ENCODE results near the gene FBXL12.
A peak's percentile ranks its signal among the peaks of the same experiment; 100 is the strongest.
"Not testable (repeated sequence)": the region's sequence is repeated elsewhere in the genome, so short reads cannot be mapped to it uniquely, and the experiment has no call there.

FBXL12 gene

DNA sequence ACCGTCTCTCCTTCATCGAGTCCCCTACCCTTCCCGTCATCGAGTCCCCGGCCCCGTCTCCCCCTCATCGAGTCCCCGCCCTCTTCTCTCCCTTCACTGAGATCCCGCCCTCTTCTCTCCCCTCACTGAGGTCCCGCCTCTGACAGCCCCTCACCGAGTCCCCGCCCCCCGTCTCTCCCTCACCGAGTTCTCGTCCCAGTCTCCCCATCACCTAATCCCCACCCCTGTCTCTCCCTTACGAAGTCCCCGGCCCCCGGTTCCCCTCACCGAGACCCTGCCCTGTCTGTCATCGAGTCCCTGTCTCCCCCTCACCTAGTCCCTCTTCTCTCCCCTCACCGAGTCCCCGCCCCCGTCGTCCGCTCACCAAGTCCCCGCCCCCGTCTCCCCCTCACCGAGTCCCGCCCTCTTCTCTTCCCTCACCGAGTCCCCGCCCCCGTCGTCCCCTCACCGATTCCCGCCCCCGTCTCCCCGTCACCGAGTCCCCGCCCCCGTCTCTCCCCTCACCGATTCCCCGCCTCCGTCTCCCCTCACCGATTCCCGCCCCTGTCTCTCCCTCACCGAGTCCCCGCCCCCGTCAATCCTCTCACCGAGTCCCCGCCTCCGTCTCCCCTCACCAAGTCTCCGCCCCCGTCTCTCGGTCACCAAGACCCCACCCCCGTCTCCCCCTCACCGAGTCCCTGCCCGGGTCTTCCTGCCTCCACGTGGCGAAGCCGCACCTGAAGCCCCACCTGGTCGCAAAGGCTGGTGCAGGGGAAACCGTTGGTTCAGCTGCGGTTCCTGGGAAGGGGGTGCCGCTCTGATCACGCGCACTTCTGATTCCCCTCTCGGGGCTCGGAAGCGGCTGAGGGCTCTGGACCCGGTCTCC, 26.4 kb downstream of the FBXL12 start:
- peak; percentile 76 for DNase-seq (ENCODE audit: low read depth)

DNA sequence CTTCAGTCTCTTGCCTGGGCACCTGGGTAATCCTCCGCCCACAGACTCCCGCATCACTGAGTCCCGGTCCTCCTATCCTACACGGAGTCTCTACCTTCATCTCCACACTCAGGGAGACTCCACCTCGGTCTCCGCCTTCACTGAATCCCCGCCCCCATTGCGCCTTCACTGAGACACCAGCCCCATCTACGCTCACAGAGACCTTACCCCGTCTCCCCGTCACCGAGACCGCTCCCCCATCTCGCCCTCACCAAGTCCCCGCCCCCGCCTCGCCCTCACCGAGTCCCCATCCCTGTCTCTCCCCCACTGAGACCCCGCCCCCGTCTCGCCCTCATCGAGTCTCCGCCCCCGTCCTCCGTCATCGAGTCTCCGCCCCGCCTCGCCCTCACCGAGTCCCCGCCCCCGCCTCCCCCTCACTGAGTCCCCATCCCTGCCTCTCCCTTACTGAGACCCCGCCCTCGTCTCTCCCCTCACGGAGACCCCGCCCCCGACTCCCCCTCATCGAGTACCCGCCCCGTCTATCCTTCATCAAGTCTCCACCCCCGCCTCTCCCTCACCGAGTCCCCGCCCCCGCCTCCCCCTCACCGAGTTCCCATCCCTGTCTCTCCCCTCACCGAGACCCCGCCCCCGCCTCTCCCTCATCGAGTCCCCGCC, 27.2 kb downstream of the FBXL12 start:
- peak; percentile 75 for DNase-seq (ENCODE audit: low read depth)

DNA sequence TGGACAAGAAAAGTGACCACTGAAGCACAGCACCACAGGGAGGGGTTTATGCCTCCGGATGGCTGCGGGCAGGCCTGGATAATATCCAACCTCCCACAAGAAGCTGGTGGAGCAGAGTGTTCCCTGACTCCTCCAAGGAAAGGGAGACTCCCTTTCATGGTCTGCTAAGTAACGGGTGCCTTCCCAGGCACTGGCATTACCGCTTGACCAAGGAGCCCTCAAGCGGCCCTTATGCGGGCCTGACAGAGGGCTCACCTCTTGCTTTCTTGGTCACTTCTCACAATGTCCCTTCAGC, 27.9 kb downstream of the FBXL12 start:
- not testable (repeated sequence) for DNase-seq (ENCODE audit: low read depth)

DNA sequence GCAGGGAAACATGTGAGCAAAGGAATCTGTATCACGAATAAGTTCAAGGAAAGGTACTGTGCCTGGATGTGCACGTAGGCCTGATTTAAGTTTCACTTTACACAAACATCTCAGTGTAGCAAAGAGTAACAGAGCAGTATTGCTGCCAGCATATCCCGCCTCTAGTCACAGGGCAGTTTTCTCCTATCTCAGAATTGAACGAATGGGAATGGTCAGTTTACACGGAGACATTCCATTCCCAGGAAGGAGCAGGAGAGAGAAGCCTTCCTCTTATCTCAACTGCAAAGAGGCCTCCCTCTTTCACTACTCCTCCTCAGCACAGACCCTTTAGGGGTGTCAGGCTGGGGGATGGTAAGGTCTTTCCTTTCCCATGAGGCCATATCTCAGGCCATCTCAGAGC, 29.3 kb downstream of the FBXL12 start:
- DNase-seq (ENCODE audit: low read depth): not testable (repeated sequence)

DNA sequence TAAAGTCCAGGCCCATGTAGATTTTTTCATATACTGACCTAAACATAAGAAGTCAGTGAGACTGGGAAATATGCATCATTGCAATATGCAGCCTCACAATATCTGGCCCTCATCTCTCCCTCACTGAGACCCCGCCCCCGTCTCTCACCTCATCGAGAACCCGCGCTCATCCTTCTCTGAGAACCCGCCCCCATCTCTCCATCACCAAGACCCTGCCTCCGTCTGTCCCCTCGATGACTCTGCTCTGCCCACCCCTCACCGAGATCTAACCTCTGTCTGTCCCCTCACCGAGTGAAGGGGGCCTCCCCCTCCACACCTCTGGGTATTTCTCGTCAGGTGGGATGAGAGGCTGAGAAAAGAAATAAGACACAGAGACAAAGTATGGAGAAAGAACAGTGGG, 29.8 kb downstream of the FBXL12 start:
- no peak for DNase-seq (ENCODE audit: low read depth)

DNA sequence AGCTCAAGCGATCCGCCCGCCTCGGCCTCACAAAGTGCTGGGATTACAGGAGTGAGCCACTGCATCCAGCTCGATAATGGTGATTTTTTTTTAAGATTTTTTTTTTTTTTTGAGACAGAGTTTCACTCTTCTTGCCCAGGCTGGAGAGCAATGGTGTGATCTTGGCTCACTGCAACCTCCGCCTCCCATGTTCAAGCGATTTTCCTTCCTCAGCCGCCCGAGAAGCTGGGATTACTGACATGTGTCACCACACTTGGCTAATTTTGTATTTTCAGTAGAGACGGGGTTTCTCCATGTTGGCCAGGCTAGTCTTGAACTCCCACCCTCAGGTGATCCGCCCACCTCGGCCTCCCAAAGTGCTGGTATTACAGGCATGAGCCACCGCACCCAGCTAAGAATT, 30.3 kb downstream of the FBXL12 start:
- not testable (repeated sequence) for DNase-seq (ENCODE audit: low read depth)

DNA sequence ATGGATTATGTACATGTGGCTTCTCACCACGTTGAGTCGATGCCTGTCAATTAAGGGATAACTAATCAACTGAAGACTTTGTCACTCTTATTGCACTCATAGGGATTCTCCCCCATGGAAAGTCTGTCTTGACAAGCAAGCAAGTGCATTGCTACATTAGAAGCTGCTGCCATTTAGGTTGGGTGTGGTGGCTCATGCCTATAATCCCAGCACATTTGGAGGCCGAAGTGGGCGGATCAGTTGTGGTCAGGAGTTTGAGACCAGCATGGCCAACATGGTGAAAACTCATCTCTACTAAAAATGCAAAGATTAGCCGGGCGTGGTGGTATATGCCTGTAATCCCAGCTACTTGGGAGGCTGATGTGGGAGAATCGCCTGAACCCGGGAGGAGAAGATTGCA, 32.1 kb downstream of the FBXL12 start:
- DNase-seq (ENCODE audit: low read depth): no peak

DNA sequence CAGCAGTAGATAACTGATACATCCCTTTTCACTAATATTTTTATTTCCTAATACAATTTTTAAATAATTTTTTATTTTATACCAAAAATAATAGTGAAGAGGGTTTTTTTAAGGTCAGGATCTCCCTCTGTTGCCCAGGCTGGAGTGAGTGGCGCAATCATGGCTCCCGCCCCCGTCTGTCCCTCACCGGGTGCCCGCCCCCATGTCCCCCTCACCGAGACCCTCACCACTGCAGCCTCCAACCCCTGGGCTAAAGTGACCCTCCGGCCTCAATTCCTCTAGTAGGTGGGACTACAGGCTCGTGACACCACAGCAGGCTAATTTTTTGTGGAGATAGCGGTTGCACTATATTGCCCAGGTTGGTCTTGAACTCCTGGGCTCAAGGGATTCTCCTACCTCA, 32.5 kb downstream of the FBXL12 start:
- DNase-seq (ENCODE audit: low read depth): no peak

DNA sequence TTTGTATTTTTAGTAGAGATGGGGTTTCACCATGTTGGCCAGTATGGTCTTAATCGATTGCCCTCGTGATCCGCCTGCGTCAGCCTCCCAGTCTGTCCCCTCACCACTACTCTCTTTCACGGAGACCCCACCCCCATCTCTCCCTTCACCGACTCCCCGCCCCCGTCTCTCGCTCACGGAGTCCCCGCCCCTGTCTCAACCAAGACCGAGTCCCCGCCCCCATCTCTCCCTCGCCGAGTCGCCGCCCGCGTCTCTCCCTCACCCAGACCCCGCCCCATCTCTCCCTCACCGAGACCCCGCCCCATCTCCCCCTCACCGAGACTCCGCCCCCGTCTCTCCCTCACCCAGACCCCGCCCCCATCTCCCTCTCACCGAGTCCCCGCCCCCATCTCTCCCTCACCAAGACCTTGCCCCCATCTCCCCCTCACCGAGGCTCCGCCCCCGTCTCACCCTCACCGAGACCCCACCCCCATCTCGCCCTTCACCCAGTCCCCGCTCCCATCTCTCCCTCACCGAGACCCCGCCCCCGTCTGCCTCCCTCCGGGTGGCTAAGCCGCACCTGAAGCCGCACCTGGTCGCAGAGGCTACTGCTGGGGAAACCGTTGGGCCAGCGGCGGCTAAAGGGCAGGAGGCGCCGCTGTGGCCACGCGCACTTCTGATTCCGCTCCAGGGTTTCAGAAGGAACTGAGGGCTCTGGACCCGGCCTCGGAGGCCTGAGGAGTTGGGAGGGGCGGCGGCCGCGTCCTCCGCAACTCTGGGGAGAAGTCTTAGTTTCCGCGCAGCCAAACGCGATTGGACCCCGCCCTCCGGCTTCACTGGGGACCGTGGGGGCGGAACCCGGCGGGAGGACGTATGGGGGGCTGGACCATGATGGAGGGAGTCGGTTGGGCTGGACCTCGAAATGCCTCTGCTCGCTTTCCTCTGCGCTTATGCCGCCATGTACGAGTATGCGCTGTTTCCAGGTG, 33.2 kb downstream of the FBXL12 start:
- DNase-seq (ENCODE audit: low read depth): peak; percentile 63

DNA sequence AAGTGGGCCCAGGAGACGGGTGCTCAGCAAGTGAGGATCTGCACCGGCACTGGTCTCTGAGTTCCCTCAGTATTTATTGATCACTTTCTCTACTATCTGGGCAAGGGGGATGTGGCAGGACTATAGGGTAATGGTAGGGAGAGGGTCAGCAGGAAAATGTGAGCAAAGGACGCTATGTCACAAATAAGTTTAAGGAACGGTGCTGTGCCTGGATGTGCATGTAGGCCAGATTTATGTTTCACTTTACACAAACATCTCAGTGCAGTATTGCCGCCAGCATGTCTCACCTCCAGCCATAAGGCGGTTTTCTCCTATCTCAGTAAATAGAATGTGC, 34.7 kb downstream of the FBXL12 start:
- not testable (repeated sequence) for DNase-seq (ENCODE audit: low read depth)

DNA sequence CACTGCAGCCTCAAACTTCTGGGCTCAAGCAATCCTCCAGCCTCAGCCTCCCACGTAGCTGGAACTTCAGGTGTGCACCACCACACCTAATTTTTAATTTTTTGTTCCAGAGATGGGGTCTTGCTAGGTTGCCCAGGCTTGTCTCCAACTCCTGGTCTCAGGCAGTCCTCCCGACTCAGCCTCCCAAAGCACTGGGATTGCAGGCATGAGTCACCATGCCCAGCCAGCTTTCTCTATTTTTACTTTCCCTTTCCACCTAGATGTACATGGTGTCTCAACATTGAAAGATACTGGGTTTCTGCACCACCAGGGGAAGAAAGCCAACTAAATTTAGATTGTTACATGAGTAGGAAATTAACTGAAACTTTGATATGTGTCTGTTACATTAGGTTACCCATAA, 36.5 kb downstream of the FBXL12 start:
- DNase-seq (ENCODE audit: low read depth): no peak

DNA sequence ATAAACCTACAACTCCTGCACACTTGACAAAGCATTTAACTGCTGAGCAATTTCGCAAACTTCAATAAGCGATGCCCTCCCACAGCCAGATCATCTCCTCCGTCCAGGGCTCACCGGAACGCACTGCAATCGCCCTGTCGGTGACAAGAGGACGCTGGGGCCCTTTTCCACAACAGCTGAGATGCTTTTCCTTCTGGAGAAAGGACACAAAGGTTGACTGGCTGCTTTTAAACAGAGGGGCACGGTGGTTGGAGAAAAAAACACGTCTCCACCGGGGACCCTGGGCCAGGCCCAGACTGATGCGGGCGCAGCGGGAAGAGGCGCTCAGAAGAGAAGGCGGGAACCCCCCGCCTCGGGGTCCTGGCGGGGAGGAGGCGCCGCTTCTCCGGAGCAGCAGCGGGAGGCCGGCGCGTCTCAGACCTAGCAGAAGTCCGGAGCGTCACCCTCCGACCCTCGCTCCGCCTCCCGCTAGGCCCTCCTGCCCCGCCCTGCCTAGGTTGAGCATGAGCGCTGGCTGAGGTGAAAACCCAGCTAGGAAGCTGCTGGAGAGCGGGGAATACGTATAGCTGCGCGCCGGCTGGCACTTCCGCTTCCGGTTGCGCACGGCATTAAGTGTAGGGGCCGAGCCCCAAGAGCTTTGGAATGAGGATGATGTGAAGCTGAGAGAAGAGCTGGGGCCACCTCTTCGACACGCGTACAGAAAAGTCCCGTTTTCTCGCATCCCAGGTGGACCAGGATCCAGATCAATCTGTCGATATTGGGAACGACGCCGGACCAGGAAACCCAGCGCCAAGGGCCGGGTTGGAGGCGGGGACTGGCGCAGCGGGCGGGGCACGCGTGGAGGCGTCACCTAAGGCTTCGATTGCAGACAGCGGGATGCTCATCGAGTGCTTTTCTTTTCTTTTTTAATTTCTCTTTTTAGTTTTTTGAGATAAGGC, 50.4 kb downstream of the FBXL12 start, which contains the start of gene ZNF846:
Gene ZNF846, minus strand, starts transcription at position 564 of the 938 bp plus-strand sequence. CDS start 3,788 bp downstream, outside the sequence.
- peak; percentile 97 for DNase-seq (ENCODE audit: low read depth)

All from HS-5 (cell line).